Skeletal muscle tissue (tissue), 4 donors: ENCODE measurements around the gene GJA10. TPM values are rescaled to one million over a fixed set of nuclear protein-coding genes. Genes with fewer than 3 reads are reported as not detected.

Experiments
- H3K27ac ChIP-seq: one replicate; pipeline ENCODE4 v1.7.0; 2013; ENCODE audit warnings: mild to moderate bottlenecking, low read depth, low read length, inconsistent platforms
- H3K27me3 ChIP-seq, 3 donors: one replicate each; pipeline ENCODE4 v1.7.0; 2013; ENCODE audit warnings: low read length in 3 of 3; ENCODE audit not compliant: control insufficient read depth in 3 of 3, insufficient read depth in 3 of 3
- H3K36me3 ChIP-seq, 3 donors: one replicate each; pipeline ENCODE4 v1.7.0; 2013; ENCODE audit warnings: low read length in 3 of 3; ENCODE audit not compliant: control insufficient read depth in 3 of 3, insufficient read depth in 3 of 3
- H3K4me1 ChIP-seq, 3 donors: one replicate each; pipeline ENCODE4 v1.7.0; 2013; ENCODE audit warnings: low read length in 3 of 3, mild to moderate bottlenecking in 3 of 3; ENCODE audit not compliant: control insufficient read depth in 3 of 3, insufficient read depth in 3 of 3
- H3K4me3 ChIP-seq, 3 donors: one replicate each; pipeline ENCODE4 v1.7.0; 2013; ENCODE audit warnings: low read length in 3 of 3
- H3K9ac ChIP-seq, 3 donors: one replicate each; pipeline ENCODE4 v1.7.0; 2013; ENCODE audit warnings: low read length in 3 of 3, mild to moderate bottlenecking in 3 of 3, moderate library complexity in 2 of 3, low read depth in 1 of 3
- H3K9me3 ChIP-seq, 3 donors: one replicate each; pipeline ENCODE4 v1.7.0; 2013; ENCODE audit warnings: low read length in 3 of 3; ENCODE audit not compliant: control insufficient read depth in 3 of 3
- total RNA-seq: library from RNA; depleted of rRNA; stranded (reverse); fragments of >200 nt; gene quantifications from one replicate; pipeline ENCODE4 v1.2.3, GENCODE V29; 2014
- donor health status: Osteomylitis.

The GJA10 gene
- total RNA-seq, 1 donor from 2014 or later: not detected

DNA sequence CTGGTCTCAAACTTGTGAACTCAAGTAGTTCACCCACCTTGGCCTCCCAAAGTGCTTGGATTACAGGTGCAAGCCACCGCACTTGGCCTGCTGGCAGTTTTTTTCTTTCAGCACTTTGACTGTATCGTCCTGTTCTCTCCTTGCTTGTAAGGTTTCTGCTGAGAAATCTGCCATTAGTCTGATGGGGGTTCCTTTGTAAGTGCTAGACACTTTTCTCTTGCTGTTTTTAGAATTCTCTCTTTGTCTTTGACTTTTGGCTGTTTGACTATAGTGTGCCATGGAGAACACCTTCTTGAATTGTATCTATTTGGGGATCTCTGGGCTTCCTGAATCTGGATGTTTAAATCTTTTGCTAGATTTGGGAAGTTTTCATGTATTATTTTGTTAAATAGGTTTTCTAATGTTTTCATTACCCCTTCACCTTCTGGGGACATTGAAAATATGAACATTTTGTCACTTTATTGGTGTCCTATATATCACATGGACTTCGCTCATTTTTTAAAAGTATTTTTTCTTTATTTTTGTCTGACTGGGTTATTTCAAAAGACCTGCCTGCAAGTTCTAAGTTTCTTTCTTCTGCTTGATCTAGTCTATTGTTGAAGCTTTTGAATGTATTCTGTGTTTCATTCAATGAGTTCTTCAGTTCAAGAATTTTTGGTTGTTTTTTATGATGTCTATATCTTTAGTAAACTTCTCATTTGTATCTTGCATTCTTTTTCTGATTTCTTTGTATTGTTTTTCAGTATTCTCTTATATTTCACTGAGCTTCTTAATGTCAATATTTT lies 22.1 kb downstream of the GJA10 start:
- Histone ChIP-seq H3K4me1 (no peaks in the 10 kb centered on the region), H3K4me3 (no peak overlapping the region), H3K27me3 (peaks cover 0 to 3% (median 0%) of the 10 kb centered on the region in 3 donors)

GRCh38 chr6:89917216-89917615 lies 22.9 kb downstream of the GJA10 start:
- Histone ChIP-seq H3K4me1 (no peaks in the 10 kb centered on the region), H3K36me3 (no peaks in the 10 kb centered on the region), H3K9ac (no peak overlapping the region), H3K27ac (no peak overlapping the region), H3K4me3 (no peak overlapping the region), H3K9me3 (peaks cover 0 to 5% (median 3%) of the 10 kb centered on the region in 3 donors), H3K27me3 (peaks cover 0 to 6% (median 5%) of the 10 kb centered on the region in 3 donors)

More for the DNA sequence above, 22.1 kb downstream of the GJA10 start:
- peaks cover 0 to 5% (median 3%) of the 10 kb centered on the region in 3 donors for H3K9me3 ChIP-seq
- H3K27ac ChIP-seq: no peak overlapping the region
- H3K9ac ChIP-seq: no peak overlapping the region
- no peaks in the 10 kb centered on the region for H3K36me3 ChIP-seq

- Histone ChIP-seq H3K36me3 (no peaks in the 10 kb centered on the region), H3K4me3 (no peak overlapping the region), H3K9ac (no peak overlapping the region), H3K27ac (no peak overlapping the region), H3K4me1 (no peaks in the 10 kb centered on the region), H3K9me3 (peaks cover 0 to 5% (median 3%) of the 10 kb centered on the region in 3 donors), H3K27me3 (peaks cover 0 to 7% (median 6%) of the 10 kb centered on the region in 3 donors)
Measured at GRCh38 chr6:89917801-89918366, 23.6 kb downstream of the GJA10 start.

- Histone ChIP-seq H3K36me3 (no peaks in the 10 kb centered on the region), H3K4me1 (no peaks in the 10 kb centered on the region), H3K27ac (no peak overlapping the region), H3K4me3 (no peak overlapping the region), H3K9ac (no peak overlapping the region), H3K9me3 (peaks cover 0 to 5% (median 3%) of the 10 kb centered on the region in 3 donors), H3K27me3 (peaks cover 0 to 7% (median 6%) of the 10 kb centered on the region in 3 donors)
Measured at GRCh38 chr6:89921197-89921596, 26.9 kb downstream of the GJA10 start.

- H3K27ac ChIP-seq: no peak overlapping the region
Measured at GRCh38 chr6:89921691-89922090, 27.4 kb downstream of the GJA10 start.

DNA sequence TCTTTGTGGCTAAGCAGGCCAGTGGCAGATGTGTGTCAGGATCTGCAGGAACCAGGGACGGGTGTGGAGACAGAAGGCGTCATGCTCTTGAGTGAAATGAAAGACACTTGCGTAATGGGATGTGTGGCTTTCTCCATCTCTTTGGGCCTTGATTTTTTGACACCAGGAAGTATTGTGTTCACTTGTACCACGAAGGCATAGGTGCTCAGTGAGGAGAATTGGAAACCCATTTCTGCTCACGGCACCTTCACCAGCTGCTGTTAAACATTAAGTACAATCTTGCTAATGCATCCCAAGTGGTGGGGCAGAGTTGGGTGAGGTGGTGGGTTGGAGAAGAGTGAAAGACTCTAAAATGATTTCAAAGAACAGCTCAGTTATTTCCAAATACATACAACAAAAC lies 30.0 kb downstream of the GJA10 start:
- Histone ChIP-seq H3K9ac (no peak overlapping the region), H3K27me3 (peaks cover 0 to 7% (median 6%) of the 10 kb centered on the region in 3 donors), H3K36me3 (no peaks in the 10 kb centered on the region), H3K9me3 (no peaks in the 10 kb centered on the region), H3K4me3 (no peak overlapping the region), H3K27ac (no peak overlapping the region), H3K4me1 (no peaks in the 10 kb centered on the region)

More at GRCh38 chr6:89921691-89922090, 27.4 kb downstream of the GJA10 start:
- Histone ChIP-seq H3K36me3 (no peaks in the 10 kb centered on the region), H3K9ac (no peak overlapping the region), H3K9me3 (peaks cover 0 to 5% (median 3%) of the 10 kb centered on the region in 3 donors), H3K4me3 (no peak overlapping the region), H3K27me3 (peaks cover 0 to 7% (median 6%) of the 10 kb centered on the region in 3 donors), H3K4me1 (no peaks in the 10 kb centered on the region)

- H3K4me1 ChIP-seq: no peaks in the 10 kb centered on the region
- H3K9ac ChIP-seq: no peak overlapping the region
- H3K27me3 ChIP-seq: peaks cover 0 to 7% (median 6%) of the 10 kb centered on the region in 3 donors
- H3K4me3 ChIP-seq: no peak overlapping the region
- no peak overlapping the region for H3K27ac ChIP-seq
- H3K9me3 ChIP-seq: no peaks in the 10 kb centered on the region
- H3K36me3 ChIP-seq: no peaks in the 10 kb centered on the region
Measured at GRCh38 chr6:89925826-89926225, 31.6 kb downstream of the GJA10 start.

DNA sequence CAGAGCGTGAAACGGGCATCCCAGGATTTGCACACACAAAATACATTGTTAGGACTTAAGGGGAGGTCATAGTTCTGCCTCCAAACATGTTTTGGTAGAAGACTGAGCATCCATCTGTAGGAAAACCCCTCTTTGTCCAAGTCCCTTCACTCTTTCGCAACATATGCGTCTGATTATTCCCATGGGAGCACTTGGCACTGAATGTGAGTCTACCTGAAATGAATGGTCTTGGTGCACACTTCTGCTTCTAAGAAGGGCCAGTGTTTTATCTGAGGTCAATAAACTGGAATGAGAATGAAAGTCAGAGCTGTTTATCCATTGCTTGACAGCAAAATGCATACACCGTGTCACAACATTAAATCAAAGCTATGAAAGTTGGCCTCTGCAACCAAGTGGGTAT lies 33.0 kb downstream of the GJA10 start:
- peaks cover 3 to 4% (median 3%) of the 10 kb centered on the region in 3 donors for H3K36me3 ChIP-seq
- H3K27me3 ChIP-seq: peaks cover 0 to 2% (median 0%) of the 10 kb centered on the region in 3 donors
- H3K9ac ChIP-seq: no peak overlapping the region
- no peaks in the 10 kb centered on the region for H3K9me3 ChIP-seq
- no peak overlapping the region for H3K4me3 ChIP-seq
- H3K27ac ChIP-seq: no peak overlapping the region
- H3K4me1 ChIP-seq: no peaks in the 10 kb centered on the region

- Histone ChIP-seq H3K9me3 (no peaks in the 10 kb centered on the region), H3K4me3 (no peak overlapping the region), H3K27me3 (no peaks in the 10 kb centered on the region), H3K9ac (no peak overlapping the region), H3K4me1 (no peaks in the 10 kb centered on the region), H3K36me3 (peaks cover 5 to 9% (median 8%) of the 10 kb centered on the region in 3 donors), H3K27ac (no peak overlapping the region)
Measured at GRCh38 chr6:89927791-89928550, 33.7 kb downstream of the GJA10 start.
